NCI-H748 (cell line): ENCODE data around the gene HNRNPUL1.
A peak's percentile ranks its signal among the peaks of the same experiment; 100 is the strongest.
"Not testable (repeated sequence)": the region's sequence is repeated elsewhere in the genome, so short reads cannot be mapped to it uniquely, and the experiment has no call there.

Source experiments
- DNase-seq: peaks from one replicate; lab custom pipeline; 2025; ENCODE audit not compliant: unreplicated experiment; lab: John Stamatoyannopoulos, UW

HNRNPUL1 gene

GRCh38 chr19:41324231-41324702 lies 60.1 kb downstream of the HNRNPUL1 start:
- DNase-seq: no peak

- no peak for DNase-seq
These were observed 60.9 kb downstream of the HNRNPUL1 start for GRCh38 chr19:41324921-41325639.

GRCh38 chr19:41325640-41325946 lies 61.4 kb downstream of the HNRNPUL1 start:
- DNase-seq: no peak

DNA sequence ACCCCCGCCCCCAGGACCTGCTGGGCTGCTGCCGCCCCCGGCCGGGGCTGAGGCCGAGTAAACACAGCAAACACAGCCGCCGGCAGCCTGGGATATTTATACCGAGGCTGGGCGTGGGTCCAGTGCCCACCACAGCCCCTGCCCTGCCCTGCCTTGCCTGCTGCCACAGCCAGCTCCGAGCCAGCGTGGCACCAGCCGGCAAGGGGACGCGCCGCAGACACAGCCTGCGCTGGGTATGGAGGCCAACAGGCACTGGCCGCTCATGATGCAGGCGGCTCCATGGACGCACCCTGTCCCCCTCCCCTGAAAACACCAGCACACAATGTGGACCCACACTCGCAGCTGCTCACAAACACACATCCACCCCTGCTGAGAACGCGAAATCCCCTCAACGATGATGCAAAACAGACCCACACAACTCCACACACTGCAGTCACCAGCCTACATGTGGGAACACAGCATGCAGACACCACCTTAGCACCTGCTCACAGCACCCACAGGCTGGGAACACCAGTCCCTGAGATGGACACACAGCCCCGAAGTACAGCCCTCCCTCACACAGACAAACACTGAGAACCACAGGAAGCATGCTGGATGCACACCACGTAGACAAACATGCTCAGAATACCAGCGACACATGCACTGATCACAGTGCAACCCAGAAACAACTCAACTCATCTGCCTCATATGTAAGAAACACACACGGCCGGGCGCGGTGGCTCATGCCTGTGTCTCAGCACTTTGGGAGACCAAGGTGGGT lies 62.0 kb downstream of the HNRNPUL1 start:
- DNase-seq: no peak

DNA sequence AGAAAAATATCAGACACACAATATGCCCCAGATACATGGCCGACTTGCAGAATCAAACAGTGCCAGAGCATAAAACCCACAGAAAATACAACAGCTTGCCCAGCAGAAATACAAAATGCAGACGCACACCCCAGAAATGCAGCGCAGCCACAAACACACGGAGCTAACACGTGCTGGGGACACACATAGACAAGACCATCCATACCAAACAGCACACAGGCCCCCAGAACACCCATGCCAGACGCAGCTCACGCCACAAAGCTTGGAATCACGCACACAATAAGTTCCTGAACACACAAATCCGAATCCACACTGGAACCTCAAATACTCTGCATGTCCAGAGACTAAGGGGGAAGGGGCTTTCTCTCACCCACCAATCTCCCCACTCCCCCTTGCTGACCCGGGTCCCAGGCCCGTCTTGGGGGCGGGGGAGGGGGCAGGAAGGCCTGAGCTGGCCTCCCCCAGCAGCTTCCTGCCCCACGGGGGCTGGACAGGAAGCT lies 63.0 kb downstream of the HNRNPUL1 start:
- no peak for DNase-seq

GRCh38 chr19:41327576-41328156 lies 63.5 kb downstream of the HNRNPUL1 start:
- DNase-seq: peak; percentile 67

DNA sequence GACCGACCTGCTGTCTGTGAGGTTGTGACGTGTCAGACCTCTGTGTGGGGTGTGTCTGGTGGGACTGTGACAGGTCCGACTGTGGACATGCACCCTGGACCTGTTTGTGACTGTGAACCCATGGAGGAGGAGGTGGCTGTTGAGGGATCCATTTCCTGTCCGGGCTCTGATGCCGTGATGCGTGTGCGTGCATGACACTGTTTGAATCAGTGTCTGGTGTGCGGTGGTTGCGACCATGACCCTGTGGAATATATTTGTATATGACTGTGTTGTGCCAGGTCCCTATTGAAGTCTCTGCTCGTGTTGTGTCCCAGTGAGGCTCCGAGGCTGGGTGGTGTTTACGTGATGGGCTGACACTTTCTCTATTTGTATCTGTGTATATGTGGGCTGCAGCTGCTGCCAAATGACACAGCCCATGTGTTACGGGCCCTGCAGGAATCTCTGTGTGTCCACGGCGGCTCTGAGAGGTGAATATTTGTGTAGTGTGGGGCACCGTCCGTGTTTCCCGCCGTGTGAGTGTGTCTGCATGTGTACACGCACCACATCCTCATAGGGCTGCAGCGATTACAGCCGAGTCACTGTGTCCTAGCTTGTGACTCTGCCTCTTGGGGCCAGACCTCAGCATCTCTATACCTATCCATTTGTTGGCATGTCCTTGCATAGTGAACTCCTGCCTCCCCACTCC lies 64.1 kb downstream of the HNRNPUL1 start:
- no peak for DNase-seq

GRCh38 chr19:41328842-41329225 lies 64.7 kb downstream of the HNRNPUL1 start:
- no peak for DNase-seq

- DNase-seq: peak; percentile 63
These were observed 66.3 kb downstream of the HNRNPUL1 start for GRCh38 chr19:41330481-41330880.

GRCh38 chr19:41330946-41331678 lies 66.9 kb downstream of the HNRNPUL1 start:
- peak; percentile 76 for DNase-seq

DNA sequence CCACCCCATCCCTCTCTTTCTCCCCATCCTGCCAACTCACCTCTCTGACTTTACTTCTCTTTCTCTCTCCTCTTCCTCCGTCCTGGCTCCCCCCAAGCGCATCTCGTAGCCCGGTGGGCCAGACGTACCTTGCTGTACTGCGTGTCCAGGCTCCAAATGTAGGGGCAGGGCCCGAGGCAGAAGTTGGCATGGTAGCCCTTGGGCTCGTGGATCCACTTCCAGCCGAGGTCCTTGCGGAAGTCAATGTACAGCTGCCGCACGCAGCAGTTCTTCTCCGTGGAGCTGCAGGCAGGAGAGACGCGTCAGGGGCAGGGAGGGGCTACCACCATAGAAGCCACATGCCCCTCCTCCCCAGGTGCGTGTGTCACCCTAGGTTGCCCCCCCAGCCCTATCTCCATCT lies 67.8 kb downstream of the HNRNPUL1 start:
- DNase-seq: no peak

GRCh38 chr19:41332468-41332867 lies 68.3 kb downstream of the HNRNPUL1 start:
- peak; percentile 25 for DNase-seq

DNA sequence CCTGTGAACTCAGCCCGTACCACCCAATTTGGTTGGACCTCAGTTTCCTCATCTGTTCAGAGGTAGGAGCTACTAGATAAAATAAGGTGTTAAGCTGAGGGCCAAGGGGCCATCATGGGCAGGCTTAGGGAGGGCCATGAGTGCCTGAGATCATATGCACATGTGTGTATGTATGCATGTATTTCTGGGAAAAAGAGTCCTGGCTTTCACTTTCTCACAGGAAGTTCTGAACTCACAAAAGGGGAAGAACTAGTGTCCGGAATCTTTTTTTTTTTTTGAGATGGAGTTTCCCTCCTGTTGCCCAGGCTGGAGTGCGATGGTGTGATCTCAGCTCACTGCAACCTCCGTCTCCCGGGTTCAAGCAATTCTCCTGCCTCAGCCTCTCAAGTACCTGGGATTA lies 70.6 kb downstream of the HNRNPUL1 start:
- no peak for DNase-seq

DNA sequence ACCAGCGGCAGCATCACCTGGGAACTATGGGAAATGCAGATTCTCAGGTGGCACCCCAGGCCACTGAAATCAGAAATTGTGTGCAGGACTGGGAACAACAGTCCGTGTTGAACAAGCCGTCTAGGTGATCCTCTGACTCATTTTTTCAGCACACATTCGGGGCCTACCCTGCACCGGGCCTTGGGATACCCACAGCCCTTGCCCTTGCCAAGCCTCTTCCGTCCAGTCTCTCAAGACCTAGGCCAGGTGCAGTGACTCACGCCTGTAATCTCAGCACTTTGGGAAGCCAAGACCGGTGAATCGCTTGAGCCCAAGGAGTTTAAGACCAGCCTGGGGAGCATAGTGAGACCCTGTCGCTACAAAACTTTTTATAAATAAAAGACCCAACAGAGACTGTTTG lies 71.3 kb downstream of the HNRNPUL1 start:
- no peak for DNase-seq

GRCh38 chr19:41339936-41340335 lies 75.8 kb downstream of the HNRNPUL1 start:
- DNase-seq: no peak

- DNase-seq: no peak
These were observed 77.7 kb downstream of the HNRNPUL1 start for GRCh38 chr19:41341669-41342490.

DNA sequence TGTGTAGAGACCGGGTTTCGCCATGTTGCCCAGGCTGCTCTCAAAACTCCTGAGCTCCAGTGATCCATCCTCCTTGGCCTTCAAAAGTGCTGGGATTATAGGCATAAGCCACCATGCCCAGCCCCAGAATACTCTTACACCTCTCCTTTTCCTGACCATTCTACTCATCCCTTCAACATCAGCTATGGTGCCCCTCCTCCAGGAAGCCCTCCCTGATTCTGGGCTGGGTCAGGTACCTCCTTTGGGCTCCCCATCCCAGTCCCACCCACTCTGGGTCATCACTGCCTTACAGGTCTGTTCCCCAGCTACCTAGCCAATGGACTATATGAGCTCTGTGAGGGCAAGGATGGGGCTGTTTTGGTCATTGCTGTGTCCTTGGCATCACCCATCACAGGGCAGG lies 80.0 kb downstream of the HNRNPUL1 start:
- no peak for DNase-seq

DNA sequence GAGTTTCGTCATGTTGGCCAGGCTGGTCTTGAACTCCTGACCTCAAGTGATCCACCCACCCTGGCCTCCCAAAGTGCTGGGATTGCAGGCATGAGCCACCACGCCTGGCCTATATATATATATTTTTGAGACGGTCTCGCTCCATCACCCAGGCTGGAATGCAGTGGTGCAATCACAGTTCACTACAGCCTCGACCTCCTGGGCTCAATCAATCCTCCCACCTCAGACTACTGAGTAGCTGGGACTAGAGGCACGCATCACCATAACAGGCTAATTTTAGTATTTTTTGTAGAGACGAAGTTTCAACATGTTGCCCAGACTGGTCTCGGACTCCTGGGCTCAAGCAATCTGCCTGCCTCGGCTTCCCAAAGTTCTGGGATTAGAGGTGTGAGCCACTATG lies 82.7 kb downstream of the HNRNPUL1 start:
- not testable (repeated sequence) for DNase-seq

- DNase-seq: no peak
These were observed 86.7 kb downstream of the HNRNPUL1 start for GRCh38 chr19:41350735-41351338.
